HG02571 (cell line): ENCODE results near the gene PLSCR3.

ENCODE experiments used
- ATAC-seq: cut with Tn5 transposase; IDR thresholded peaks from one replicate; pipeline ENCODE4 v1.9.1; 2021; ENCODE audit warnings: mild to moderate bottlenecking, moderate library complexity; ENCODE audit not compliant: unreplicated experiment

PLSCR3 gene

DNA sequence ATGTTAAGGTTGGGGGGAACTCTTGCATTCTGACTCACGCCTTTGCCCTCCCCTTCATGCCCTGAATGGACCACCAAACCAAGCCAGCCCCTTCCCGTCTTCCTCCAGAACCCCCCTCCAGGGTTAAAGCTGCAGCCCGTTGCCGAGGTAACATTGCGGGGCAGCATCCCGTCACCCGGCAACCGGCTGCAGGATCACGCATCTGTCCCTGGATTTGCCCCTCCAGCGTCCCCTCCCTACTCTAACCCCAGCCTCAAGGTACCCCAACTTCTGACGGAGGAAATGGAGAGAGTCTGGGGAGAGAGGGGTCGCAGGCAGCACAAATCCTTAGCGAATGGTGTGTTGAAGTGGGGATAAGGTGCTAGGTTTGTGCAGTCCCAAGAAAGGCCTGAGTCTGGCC lies 12.8 kb upstream of the PLSCR3 start:
- ATAC-seq: no peak

DNA sequence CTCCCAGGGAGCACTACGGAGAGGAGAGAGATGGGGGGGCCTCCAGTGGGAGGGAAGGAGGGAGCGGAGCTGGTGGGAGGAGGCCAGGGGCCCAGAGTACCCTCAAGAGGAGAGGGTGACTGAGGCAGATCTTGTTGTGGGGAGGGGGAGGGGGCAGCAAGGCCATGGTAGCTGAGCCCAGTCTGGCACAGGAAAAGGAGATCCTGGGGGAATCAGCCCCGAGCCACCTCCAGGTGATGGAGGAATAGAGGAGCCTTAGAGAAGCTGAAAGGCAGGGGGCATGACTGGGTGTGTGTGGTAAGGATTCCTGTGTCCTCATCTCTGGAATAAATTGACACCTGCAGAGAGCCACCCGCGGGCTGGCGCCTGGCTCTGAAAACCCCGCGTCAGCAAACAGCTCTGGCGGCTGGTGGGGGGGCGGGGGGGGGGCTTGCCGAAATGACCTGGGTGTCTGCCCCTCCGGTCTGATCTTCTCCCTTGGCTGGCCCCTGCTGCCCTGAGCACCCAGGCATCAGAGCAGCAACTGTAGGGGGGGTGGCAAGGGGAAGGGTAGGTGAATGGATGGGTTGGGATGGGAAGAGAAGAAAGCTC lies 12.0 kb upstream of the PLSCR3 start:
- no peak for ATAC-seq

DNA sequence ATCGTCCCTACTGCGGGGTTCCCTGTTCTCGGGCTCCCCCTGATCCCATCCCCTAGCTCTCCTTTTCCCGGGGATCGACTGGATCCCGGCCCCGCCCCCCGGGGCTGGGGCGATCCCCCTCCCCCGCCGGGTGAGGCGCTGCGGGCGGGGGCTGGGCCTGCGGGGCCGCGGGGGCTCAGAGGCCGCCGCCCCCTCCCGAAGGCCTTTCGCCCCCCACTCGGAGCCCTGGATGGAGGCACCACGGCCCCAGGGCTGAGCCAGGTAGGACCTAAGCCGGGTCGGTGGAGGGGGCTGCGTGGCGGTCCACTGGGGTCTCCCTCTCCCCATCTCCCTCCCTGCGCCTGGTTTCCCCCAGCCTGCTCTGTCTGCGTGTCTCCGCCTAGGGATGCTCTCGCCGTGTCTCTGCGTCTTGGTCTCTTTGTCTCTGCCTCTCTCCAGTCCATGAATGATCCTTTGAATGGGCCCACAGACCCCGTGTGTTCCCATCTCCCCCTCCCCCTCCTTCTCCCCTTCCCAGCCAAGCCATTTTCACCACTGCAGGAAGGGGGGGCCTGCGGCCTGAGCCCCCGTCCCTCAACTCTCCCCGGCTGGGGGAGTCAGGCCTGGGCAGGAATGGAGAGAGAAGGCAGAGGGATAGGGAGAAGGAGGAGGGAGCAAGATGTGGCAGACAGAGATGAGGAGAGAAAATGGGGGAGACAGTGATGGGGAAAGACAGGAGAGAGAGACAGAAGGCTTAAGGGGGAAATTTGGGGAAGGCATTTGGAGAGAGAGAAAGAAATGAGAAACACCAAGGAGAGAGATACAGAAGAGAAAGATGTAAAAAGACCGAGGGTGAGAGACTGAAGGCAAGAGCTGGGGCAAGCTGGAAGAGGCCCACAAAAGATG lies 11.3 kb upstream of the PLSCR3 start:
- no peak for ATAC-seq

DNA sequence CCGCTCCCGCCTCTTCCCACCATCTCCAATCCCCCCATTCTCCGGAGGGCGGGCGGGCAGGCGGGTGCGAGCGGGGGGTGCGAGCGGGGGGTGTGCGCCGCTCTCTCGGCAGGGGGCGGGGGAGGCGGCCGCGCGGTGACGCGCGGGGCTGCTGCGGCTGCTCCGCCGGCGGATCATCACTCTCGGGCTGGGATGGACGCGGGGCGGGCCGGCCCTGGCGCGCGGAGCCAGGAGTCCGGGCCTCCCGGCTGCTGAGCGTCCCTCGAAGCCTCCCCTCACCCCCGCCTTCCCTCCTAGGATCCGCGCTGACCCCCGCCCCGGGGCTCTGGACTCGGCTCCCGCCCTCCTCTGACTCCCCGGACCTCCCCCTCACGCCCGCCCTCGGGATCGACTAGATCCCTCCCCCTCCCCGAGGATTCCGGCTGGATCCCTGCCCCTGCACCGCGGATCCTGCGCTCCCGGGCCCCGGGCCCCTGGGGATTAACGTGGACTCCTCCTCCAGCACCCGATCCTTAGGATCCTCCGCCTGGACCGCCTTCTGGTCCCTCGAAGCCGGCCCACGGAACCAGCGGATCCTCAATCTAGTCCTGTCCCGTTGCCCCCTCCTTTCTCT lies 10.5 kb upstream of the PLSCR3 start:
- ATAC-seq: no peak

DNA sequence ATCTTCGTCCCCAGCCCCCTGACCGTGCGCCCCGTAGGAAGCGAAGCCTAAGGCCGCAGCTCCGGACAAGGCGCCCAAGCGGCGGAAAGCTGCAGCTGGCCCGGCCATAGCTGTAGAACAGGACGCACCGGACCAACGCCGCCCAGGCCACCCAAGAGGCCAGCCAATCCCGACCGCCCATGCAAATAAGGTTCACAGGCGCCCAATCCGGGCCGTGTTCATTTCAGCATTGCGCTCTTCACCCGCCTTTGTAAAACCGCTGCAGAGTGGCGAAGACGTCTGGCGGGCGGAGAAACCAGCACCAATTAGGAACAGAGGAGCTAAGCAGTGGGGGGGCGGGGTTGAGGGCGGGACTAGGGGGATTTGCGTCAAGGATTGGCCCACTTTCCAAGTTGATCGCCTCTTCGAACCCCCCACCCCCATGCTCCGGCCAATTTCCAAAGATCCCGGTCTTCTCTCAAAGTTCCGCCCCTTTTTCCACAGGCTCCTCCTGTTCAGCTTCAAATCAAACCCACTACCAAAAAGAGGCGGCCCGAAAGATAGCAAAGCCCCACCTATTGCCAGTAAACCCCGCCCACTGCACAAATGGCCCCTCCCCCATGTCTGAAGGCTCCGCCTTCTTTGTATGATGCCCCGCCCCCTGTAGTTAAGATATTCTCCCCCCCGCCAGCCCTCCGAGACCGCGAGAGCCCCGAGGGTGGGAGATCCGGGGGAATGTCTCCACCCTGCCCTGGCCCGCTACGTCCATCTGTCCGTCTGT lies 9.8 kb upstream of the PLSCR3 start, which contains the start of gene TMEM256:
Gene TMEM256 (minus strand): TSS at position 121 of the 760 bp plus-strand sequence. CDS start 13 bp downstream, at position 108.
- ATAC-seq: peak; percentile 92

DNA sequence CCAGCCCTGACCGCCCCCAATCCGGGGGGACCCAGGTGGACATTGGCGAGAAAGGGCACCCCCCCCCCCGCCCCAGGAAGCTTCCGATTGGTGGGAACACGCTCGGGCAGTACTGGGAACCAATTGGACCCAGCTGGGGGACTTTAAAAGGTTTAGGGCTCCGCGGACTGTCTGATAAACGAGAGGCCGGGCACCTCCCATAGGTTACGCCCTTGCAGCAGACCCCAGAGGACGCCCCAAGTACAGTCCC lies 9.3 kb upstream of the PLSCR3 start:
- ATAC-seq: peak; percentile 3

DNA sequence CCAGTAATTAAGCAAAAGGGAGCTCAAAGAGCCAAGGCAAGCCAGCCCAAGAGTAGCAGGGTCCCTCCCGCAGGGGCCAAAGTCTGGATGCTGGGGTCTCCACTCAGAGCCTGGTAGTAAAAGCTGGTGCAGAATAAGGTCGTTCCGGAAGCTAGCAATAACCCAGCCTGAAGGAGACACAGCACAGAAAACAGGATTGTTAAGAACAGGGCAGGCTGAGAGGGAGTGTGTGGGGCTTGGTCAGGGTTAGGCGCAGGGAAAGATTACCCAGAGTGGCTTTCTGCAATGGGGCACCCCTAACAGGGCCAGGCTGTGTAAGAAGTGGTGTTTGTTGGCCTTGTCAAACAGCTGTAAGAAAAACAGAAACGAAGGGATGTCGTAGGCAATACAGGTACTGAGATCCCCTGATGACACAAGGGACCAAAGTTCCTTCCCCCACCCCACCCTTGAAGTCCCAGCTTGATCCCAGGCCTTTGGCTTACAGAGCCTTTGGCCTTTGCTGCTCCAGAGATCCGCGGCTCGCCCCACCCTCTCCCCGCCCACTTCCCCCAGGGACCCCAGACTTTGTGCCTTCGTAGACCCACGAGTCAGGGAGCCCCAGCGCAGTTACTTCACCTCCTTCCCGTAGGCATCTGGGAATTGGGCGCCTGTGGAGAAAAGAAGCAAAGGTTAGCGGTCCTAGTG lies 8.9 kb upstream of the PLSCR3 start:
- ATAC-seq: no peak

DNA sequence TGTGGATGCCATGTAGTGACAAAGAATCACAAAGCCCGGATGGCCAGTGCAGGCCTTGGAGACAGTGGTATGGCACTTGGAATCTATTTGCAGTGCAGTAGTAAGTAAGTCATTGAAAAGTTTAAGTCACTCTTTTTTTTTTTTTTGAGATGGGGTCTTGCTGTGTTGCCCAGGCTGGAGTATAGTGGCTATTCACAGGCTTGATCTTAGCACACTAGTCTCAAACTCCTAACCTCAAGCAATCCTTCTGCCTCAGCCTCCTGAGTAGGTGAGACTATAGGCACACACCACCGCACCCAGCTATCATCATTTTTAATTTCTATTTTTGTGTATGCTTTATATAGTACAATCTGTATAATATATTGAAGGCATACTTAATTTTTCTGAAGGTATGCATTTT lies 4.3 kb upstream of the PLSCR3 start:
- no peak for ATAC-seq

DNA sequence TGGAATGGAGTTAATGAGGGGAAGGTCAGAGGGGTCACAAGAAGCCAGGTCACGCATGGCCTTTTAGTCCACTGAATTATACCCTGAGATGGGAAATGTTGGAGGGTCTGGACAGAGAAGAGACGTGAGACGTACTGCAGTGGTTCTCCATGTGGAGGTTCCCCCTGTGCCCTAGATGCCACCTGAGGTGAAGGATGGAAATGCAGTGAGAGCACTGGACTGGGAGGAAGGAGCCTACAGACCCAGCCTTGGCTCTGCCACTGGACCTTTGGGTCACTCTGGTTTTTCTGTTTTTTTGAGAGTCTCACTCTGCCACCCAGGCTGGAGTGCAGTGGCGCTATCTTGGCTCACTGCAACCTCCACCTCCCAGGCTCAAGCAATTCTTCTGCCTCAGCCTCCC lies 1.8 kb upstream of the PLSCR3 start:
- ATAC-seq: no peak

DNA sequence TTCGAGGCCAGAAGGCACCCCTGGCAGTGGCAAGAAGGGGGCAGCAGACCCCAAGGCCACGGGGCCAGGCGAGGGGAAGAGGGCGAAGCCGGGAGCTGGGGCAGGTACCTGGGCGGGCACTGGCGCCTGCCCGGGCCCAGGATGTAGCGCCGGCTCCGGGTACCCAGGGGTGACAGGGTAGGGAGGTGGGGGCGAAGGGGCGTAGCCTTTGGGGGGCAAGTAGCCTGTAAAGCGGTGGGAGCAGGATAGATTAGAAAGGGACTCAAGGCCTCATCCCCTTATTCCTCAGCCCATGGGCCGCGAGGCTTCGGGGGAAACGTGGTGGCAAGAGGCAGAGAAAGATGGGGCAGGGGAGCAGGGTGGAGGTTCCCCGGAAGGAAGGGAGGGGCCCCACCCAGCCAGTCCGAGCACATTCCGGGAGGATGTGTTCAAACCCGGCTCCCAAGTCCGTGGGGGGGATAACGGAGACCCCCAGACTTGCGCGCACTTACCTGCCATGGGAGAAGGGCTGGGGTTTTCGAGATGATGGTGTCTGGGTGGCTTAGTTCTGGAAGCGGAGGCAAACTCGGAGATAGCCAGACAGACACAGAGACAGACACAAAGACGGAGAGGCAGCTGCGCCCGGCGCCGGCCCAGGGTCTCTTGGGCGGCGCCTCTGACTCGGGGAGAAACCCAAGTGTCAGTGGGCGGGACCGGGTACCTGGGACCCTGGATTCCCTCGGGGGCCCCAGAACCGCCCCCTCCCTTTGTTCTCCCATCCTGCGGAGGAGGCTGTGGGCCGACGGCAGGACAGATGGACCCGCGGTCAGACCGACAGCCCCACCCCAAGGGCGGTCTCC lies 493 bp downstream of the PLSCR3 start:
- peak; percentile 43 for ATAC-seq

DNA sequence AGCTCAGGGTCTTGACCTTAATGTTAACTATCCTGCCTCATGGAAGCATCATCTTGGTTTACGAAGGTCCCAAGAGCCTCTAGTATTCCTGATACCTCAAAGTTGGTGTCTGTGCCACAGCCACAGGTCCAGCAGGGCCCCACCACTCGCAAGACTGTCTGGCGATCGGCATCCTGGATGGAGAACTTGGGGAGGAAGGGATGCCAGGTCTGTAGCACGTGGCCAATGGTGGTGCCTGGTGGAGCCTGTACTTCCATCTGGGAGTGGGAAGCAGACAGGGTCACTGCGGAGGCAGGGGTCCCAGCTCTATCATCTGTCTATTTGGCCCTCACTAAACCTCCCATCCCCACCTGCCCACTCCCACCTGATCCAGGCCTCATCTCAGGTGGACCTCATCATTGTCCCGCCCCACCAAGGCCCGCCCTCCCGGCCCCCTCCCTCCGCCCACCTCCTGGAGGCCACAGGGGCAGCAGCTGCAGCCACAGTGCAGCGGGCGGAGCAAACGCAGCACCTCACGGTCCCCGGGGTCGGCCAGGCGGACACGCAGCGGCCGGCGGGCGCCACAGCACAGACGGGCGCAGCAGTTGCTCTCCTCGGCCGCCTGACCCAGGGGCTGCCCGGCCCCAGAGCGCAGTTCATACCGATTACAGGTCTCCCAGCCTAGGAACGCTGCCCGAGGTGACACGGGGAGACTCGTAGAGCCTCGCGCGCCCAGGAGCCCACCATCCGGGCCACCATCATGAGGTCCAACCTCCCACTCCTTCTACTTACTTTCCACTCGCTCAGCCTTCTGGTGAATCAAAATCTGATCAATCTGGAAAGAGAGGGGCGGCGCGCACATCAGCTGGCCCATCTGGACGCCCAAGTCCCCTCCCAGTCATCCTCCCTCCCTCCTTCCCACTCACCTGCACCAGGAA lies 1.4 kb downstream of the PLSCR3 start:
- ATAC-seq: no peak

DNA sequence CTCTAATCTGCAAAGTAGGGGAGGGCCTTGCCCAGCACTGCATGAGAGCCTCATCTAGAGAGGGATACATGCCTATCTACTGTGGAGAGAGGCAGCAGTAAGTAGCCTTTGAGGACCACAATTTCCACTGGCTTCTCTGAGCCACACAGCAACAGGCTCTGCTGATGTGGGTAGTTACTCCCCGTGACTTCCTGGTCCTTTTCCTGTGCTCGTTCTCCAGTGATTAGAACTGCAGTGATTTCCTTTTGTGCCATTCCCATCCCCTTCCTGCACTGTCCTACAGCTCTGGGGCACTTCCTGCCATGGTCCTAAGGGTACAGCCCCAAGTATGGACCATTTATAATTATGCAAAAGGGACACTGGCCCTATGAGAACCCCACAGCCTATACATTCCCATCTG lies 3.0 kb downstream of the PLSCR3 start:
- no peak for ATAC-seq

DNA sequence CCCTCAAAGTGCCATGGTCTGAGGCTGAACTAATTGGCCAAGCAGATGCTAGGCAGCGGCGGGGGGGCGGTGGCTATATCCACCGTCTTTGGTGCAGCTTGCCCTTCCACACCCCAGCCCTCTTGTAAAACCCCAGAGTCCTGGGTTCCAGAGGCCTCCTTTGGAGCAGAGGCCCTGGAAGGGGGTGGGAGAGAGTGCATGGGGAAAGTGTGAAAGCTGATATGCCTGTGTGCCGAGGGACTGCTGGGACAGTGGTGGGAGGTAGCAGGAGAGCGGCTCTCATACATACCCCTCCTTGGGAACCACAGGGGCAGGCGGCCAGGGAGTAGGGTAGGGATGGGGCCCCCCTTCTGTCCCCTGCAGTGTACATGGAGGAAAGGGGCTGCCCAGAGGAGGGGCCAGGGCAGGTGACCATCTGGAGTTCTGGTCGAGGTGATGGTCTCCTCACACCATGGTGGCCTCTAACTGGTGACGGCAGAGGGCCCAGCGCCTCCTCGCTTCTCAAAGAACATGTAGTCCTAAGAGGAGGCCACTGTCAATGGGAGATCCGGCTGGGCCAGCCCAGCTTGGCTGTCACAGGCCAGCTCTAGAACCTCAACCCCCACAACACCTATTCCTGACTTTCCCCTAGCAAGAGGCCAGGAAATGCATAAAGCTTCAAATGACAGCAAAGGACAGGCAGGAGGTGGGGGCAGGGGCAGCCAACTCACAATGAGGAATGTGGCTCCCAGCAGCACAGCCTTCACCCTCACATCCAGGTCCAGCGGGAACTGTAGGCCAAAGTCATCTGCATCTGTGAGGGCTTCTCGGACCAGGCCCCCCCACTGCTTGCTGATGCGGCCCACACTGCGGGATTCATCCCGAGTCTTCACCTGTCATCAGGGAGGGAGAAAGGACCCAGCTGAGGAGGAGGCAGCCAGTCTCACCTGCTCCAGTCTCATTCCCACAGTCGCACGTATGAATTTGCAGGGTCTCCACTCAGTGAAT lies 4.1 kb downstream of the PLSCR3 start:
- no peak for ATAC-seq

DNA sequence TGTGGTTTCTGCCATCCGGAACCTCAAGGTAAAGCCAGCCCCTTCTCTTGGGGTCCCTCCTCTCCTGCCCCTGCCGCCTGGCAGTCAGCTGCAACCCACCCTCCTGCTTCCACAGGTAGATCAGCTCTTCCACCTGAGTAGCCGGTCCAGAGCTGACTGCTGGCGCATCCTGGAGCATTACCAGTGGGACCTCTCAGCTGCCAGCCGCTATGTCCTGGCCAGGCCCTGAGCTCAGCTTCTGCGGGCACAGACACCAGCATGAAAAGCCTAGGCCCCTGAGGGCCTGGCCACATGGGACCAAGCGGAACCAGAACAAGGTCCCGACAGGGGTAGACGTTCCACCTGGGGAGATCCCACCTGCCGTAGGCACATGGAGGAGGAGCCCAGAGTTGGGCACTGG lies 5.5 kb downstream of the PLSCR3 start:
- ATAC-seq: no peak

DNA sequence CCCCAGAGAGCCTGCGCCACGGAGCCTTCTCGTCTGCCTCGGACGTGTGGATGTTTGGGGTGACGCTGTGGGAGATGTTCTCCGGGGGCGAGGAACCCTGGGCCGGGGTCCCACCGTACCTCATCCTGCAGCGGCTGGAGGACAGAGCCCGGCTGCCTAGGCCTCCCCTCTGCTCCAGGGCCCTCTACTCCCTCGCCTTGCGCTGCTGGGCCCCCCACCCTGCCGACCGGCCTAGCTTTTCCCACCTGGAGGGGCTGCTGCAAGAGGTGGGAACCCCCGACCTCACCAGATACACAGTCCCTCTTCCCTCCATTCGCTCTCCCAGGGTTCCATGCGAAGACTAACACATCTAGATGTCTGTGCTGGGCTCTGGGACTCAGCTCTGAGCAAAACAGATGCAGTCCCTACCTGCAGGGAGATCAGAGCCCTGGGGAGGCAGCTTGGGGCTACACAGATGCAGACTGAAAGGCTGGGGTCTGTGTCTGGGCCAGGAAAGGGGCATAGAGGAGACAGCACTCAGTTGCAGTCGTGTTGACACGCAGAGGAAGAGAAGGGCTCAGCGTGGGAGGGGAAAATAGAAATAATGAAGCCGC lies 9.7 kb downstream of the PLSCR3 start:
- no peak for ATAC-seq

DNA sequence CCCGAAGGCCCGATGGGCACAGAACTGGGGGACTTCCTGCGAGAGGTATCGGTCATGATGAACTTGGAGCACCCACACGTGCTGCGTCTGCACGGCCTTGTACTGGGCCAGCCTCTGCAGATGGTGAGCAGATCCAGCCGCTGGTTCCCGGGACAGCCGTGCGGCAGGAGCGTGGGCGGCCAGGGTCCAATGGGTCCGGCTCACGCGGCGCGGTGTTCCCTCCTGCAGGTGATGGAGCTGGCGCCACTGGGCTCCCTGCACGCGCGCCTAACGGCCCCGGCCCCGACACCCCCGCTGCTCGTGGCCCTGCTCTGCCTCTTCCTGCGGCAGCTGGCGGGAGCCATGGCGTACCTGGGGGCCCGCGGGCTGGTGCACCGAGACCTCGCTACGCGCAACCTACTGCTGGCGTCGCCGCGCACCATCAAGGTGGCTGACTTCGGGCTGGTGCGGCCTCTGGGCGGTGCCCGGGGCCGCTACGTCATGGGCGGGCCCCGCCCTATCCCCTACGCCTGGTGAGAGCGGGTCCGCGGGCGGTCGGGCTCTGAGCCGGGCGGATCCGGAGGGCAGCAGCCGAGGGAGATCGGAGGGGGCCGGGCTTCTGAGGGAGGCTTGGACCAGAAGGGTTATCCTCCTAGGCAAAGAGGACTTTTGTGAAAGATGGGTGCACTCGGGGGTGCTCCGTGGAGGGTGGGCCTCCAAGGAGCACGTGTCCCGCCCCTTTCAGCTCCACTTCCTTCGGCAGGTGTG lies 10.4 kb downstream of the PLSCR3 start:
- ATAC-seq: no peak

DNA sequence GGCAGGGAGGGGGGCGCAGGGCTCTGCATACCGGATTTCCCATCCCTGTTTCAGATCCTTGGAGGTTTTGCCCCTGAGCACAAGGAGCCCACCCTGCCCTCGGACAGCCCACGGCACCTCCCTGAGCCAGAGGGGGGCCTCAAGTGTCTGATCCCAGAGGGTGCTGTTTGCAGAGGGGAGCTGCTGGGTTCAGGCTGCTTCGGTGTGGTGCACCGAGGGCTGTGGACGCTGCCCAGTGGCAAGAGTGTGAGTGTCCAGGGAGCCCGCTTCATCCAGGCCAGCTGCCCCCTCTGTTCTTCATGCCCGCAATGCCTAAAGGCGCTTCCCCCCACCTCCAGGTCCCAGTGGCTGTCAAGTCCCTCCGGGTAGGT lies 11.0 kb downstream of the PLSCR3 start:
- ATAC-seq: no peak
